Lower leg skin (tissue), 3 donors: ENCODE data around the gene DMBT1.

Experiments
- CTCF ChIP-seq, 3 donors: fragments of 450-650 bp; IDR thresholded peaks; one replicate each; pipeline ENCODE4 v1.5.1; 2016; ENCODE audit warnings: antibody characterized with exemption in 3 of 3, mild to moderate bottlenecking in 3 of 3, moderate library complexity in 2 of 3
- POLR2A ChIP-seq, 2 donors: fragments of 450-650 bp; IDR thresholded peaks; one replicate each; pipeline ENCODE4 v1.6.1; 2016 to 2017; ENCODE audit warnings: antibody characterized with exemption in 2 of 2, mild to moderate bottlenecking in 1 of 2, moderate library complexity in 1 of 2

- TF ChIP-seq POLR2A (IDR thresholded peaks at IDR 0.05) (no peak), CTCF (IDR thresholded peaks at IDR 0.05) (no peak)
These were observed 46.3 kb upstream of the DMBT1 start for GRCh38 chr10:122514045-122514840.
